Measurements from ENCODE around the gene CREG1.
"Not testable (repeated sequence)": the region's sequence is repeated elsewhere in the genome, so short reads cannot be mapped to it uniquely, and the experiment has no call there.

CREG1 gene

DNA sequence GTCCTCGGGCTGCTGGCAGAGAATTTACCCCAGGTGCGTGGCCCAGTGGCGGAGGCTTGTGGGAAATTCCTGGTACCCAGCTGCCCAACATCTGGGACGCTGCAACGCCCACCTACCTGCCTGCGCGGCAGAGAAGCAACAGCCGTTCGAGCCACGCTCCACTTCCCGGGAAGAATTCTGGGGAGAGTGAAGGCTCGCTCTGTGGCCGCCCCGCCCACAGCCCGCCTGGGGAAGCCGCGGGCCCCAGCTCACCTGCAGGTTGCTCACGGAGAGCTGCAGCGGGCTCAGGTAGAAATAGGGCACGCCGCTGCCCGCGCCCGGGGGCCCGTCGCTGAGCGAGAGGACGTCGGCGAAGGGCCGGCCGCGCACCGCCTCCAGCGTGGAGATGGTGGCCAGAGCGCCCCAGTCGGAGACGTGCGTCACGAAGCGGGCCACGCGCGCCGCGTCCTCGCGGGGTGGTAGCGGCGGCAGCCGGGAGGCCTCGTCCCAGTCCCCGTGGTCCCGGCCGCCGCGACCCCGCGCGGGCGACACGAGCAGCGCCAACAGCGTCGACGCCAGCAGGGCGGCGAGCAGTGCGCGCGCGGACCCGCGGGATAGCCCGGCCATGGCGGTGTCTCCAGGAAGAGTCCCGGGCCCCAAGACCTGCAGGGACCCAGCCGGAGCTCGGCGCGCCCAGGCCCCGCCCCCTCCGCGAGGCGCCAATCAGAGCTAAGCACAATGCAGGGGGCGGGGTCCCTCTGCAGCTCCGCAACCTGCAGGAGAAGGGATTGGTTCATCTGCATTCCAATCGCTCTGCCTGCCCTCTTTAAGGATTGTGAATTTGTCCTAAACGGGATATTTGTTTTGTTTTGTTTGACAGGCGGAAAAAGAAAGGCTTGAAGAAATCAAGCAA, at the start of gene CREG1:
Gene CREG1 (minus strand): TSS at position 627 of the 892 bp plus-strand sequence.
- peak; percentile 85 for DNase-seq (ENCODE audit: low read depth)

DNA sequence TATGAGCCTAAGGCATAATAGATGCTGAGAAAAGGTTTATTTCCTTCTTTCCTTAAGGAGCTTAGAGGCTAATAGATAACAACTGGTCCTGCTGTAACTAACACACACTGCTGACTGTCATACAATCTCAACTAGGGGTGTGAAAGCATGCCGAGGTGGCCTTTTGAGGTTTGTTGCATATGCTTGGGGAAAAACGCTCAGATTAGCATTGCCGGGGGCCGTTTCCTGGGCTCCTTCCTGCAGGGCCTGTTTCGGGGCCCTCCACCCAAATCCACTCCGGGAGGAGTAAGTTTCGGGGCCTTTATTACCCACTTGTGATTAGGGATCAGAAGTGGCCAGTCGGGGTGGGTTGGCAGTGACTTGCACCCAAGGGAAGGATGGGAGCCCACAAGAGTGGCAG, 49.3 kb upstream of the CREG1 start:
- DNase-seq (ENCODE audit: low read depth), result no peak

DNA sequence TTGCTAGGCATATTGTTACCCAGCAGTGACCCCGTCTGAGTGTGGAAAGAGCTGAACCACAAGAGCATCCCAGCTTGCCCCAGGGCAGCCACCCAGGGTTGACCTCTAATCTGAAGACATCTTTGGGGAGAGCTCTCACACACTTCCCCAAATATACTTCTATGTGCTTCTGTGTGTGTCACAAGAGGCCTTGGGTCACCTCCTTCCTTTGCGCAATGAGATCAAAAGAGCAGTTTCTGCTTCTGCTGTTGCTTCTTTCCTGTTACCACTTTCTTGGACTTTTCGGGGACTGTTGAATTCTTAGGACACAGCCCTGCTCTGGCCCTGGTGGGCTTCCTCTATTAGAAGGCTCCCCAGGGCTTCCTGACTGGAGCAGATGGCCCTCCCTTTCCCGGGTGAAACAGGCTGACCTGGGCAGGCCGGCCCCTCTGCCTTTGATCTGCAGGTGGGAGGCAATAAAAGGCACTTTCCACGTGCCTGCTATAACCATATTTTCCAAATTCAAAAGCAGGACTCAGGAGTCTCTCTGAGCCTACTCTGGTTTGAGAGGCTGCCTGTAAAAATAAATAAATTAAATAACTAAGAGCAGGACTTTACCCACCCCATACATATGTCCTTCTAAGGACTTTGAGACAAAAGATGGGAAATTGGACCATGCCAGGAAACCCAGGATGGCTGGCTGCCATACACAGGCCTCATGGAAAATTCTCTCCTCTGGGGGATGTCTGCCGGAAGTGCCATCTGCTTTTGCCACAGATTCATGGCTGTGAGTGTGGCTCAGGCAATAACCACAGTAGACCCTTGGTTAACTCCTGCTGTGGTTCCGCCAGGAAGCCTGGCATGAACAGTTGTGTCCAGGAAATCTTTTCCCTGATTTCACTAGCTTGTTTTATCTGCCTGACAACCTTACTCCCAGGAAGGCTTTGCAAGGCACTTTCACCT, 48.2 kb upstream of the CREG1 start:
- DNase-seq (ENCODE audit: low read depth), result no peak

DNA sequence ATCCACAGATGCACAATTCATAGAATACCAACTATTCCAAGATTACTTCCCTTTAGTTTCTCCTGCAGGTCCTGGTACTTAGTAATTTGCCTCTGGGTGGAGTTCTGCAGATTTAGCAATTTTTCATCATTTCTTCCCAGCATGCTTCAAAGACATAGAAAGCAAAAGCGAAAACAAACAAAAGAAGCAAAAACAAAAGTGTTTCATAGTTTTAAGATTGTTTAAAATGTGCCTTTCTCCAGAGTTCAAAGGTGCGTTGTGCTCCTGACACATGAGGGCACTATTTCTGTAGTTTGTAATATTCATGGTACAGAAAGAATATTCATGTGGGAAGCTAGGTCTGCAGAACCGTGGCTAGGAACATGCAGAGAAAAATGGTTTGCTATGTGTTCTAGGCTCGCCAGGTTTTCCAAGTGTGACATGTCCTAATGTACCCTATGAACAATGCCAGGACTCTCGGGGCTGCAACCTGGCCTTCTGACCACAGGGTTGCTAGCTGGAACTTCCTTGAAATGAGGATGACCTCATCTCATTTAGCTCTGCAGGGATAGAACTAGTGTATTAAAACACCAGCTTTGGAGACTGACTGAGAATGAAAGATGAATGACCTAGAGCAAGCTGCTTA, 46.5 kb upstream of the CREG1 start:
- DNase-seq (ENCODE audit: low read depth), result no peak

DNA sequence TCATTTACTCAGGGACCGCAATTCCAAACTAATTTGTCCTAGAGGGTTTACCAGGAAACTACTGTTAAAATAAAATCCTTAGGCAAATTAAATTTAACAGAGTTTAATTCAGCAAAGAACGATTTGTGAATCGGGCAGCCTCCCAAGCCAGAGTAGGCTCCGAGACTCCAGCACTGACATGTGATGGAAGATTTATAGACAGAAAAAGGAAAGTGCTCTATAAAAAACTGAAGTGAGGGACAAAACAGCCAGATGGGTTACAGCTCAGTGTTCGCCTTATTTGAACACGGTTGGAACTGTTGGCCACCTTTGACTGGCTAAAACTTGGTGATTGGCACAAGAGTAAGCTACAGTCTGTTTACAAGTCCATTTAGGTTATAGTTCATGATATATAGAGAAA, 41.3 kb upstream of the CREG1 start:
- DNase-seq (ENCODE audit: low read depth), result no peak

DNA sequence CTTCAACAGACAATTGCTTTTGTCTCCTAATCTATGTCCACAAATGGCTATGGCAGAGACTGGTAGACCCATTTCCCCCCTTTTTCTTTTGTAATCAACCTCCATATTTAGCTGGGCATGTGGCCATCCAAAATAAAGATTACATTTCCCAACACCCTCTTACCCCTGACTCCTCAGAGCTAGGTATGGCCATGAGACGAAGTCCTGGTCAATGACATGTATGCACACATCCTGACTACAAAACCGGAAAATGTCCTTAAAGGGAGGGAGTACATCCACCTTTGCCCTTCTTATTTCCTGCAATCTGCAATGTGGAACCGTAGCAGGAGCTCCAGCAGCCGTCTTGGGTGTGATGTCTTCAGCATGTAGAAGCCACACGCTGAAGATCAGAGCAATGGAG, 40.3 kb upstream of the CREG1 start:
- no peak for DNase-seq (ENCODE audit: low read depth)

DNA sequence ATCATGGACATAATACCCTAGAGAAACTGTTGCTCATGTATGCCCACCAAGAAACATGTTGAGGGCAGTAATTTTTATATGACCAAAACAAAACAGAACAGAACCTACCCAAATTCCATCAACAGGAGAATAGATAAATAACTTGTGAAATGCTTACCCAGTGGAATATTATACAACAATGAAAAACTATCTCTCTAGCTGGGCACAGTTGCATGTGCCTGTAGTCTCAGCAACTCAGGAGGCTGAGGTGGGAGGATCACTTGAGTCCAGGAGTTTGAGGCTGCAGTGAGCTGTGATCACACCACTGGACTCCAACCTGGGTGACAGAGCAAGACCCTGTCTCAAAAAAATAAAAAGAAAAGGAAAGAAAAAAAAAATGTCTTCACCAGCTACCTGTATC, 38.9 kb upstream of the CREG1 start:
- no peak for DNase-seq (ENCODE audit: low read depth)

DNA sequence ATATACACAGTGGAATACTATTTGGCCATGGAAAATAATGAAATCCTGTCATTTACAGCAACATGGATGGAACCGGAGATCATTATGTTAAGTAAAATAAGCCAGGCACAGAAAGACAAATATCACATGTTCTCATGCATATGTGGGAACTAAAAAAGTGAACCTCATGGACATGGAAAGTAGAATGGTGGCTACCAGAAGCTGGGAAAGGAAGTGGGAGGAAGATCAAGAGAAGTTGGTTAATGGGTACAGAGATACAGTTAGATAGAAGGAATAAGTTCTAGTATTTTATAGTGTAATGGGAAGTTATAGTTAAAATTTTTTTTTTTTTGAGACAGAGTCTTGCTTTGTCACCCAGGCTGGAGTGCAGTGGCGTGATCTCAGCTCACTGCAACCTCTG, 34.8 kb upstream of the CREG1 start:
- DNase-seq (ENCODE audit: low read depth), result no peak

DNA sequence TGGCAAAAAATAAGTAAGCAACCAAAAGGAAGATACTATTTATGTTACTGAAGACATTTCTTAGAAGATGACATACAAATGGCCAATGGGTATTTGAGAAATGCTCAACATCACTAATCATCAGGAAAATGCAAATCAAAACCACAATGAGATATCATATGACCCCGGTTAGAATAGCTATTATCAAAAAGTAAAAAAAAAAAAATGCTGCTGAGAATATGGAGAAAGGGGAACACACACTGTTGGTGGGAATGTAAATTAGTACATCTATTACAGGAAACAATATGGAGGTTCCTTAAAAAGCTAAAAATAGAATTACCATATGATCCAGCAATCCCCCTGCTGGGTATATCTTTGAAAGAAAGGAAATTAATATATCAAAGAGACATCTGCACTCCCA, 34.3 kb upstream of the CREG1 start:
- no peak for DNase-seq (ENCODE audit: low read depth)

DNA sequence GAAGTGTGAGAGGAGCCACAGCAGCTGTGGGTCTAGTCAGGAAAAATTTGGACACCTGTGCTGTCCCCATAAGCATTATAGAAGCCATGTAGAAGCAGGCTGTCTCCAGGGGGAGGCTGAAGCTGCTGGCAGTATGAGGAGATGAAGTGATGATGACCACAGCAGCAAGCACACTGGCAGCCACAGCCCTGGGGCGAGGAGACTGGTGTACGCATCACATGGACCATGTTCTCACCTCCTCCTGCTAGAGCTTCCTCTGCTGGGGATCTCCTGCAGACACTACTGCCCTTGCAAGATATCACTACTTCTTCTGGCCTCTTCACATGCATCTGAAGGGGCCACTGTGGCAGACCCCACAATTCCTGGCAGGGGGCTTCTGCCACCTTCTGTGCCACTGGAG, 33.8 kb upstream of the CREG1 start:
- no peak for DNase-seq (ENCODE audit: low read depth)

DNA sequence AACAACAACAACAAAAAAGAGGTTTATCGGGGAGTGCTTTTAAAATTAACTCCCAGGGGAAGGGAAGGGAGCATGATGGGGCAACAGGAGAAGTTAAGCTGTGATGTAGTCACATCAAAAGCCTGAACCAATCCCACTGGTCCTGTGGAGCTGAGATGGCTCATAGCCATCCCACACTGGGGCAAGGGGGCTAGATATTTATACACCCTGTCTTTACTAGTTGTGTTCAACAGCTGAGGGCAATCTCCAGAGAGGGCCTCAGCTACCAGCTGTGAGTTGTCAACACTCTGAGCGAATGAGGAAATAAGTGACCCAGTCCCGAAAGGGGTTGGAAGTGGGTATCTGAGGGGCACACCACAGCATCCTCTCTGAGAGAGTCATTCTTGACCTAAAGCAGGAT, 31.0 kb upstream of the CREG1 start:
- no peak for DNase-seq (ENCODE audit: low read depth)

DNA sequence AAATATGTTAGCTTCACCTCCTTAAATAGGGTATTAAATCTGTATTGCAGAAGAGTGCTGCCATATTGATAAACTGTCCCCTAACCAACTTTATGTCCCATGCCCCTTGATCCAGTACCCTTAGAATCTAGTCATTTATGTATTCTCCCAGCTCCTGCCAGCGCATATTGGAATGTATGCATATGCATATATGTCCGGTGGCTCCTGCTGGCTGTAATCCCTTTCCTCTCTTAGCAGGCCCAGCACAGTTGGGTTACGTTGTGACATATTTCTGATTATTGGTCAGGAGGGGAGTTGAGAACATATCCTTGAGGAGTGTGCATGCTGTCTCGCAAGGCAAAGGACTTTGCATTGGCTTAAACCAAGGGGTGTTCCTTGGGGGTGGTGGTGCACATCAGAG, 29.2 kb upstream of the CREG1 start:
- no peak for DNase-seq (ENCODE audit: low read depth)

DNA sequence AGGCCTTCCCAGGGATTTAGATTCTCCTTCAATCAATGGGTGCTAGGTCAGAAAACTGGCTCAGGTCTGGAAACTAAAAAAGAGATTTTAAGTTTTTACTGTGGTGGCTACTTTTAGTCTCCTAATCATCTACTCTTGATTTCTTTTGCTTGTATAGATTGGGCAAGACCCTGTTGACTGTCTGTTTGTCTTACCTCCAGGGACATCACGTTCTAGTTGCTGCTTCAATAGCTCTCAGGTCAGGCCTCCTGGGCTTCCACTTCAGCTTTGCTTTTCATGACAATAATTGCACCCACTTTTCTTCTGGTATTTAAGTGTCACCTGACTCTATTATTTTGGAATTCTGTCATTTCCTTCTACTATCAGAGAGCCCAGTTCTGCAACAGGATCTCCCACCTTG, 28.5 kb upstream of the CREG1 start:
- DNase-seq (ENCODE audit: low read depth), result no peak

DNA sequence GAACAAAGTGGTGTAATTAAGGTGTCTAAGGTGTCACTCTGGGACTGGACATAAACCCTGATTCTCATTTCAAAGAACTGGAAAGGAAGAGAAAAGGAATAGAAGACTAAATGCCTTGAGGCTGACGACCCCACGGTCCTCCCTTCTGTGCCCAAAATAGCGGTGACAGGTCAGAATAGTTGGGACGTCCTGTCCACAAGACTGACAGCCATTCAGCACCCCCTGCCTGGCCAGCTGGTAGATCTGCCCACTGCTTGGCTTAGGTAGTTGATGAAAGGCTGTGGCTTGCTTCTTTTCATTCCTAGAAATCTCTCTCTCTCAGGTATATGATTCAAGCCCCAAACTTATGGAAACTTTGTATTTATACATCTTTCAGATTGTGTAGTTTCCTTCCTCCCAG, 26.4 kb upstream of the CREG1 start:
- no peak for DNase-seq (ENCODE audit: low read depth)

DNA sequence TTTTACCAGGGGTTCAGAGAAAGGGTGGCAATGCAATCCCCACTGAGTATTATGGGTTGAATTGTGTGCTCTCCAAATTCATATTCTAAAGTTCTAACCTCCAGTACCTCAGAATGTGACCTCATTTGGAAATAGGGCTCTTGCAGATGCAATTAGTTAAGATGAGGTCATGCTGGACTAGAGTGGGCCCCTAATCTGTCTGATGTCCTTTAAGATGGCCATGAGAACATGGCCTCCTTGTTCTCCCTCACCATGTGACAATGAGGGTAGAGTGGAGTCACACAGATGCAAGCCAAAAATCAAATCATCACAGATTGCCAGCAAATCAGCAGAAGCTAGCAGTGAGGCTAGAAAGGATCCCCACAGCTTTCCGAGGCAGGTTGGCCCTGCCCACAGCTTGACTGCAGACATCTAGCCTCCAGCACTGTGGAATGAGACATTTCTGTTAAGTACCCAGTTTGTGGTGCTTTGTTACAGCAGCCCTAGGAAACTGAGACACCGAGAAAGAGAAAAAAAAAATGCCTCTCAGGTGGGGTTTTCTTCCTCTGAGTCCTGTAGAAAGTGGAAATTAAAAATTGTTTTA, 25.5 kb upstream of the CREG1 start:
- no peak for DNase-seq (ENCODE audit: low read depth)

DNA sequence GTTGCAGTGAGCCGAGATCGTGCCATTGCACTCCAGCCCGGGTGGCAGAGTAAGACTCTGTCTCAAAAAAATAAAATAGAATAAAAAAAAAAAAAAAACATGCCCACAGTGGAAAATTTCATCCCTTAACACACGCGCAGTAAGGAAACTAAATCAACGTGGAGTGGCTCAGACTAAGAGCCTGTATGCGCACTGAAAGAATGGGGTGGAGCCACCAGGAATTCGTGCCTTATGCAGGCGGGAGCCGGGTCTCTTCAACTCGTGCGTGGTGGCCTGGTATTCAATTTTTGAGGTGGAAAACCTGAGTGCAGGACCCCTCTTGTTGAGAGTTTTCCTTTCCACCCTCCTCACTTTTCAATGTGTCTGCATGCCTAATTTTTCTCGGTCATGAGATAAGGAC, 22.1 kb upstream of the CREG1 start:
- DNase-seq (ENCODE audit: low read depth), result no peak

DNA sequence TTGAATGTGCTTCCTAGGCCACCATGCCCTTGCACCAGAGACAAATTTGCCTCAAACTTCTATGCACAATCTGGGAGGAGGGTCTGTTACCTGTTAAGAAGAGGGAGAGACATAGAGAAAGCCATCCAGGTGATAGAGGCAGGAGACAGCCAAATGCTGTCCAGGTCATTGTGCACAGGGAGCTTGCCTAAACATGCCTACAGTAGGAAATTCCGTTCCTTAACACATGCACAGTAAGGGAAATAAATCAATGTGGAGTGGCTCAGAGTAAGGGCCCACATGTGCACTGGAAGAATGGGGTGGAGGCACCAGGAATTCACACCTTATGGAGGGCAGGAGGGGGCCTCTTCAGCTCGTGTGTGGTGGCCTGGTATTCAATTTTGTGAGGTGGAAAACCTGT, 19.5 kb upstream of the CREG1 start:
- no peak for DNase-seq (ENCODE audit: low read depth)

DNA sequence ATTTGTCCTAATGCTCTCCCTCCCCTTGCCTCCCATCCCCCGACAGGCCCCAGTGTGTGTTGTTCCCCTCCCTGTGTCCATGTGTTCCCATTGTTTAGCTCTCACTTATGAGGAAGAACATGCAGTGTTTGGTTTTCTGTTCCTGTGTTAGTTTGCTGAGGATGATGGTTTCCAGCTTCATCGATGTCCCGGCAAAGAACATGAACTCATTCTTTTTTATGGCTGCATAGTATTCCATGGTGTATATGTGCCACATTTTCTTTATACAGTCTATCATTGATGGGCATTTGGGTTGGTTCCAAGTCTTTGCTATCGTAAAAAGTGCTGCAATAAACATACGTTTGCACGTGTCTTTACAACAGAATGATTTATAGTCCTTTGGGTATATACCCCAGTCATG, 17.1 kb upstream of the CREG1 start:
- not testable (repeated sequence) for DNase-seq (ENCODE audit: low read depth)

DNA sequence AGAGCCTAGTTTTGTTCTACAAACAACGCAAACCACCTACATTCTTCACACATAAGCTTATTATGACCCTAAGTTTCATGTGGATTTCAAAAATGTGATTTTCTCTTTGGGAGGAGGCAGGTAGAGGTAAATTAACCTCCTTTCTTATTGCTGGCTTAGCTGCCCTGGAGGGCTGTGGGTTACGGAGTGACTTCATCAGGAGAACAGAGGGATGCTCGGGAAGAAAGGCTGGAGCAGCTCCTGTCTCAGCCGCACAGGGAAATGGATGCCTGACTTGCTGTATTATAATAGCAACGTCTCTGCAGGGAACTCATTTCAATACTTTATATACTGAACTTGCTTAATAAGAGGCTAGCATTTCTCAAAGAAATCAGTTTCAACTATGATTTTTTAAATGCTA, 14.1 kb upstream of the CREG1 start:
- DNase-seq (ENCODE audit: low read depth), result no peak

DNA sequence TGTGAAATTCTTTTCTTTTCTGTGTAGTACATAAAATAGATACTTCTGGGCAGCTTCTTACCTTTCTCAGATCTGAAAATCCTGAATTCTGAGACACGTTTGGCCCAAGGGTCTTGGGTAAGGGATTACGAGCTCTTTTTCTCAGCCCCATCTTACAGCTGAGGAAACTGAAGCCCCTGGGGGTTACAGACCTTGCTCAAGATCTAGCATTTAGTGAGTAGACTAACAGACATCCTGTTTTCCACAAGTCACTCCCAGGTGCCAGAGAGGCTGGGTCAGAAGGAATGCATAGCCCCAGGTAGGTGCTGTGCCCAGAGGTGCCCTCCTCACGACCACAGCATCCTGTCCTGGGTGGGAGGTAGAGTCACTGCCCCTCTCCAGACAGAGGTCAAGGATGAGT, 13.2 kb upstream of the CREG1 start:
- DNase-seq (ENCODE audit: low read depth), result no peak

DNA sequence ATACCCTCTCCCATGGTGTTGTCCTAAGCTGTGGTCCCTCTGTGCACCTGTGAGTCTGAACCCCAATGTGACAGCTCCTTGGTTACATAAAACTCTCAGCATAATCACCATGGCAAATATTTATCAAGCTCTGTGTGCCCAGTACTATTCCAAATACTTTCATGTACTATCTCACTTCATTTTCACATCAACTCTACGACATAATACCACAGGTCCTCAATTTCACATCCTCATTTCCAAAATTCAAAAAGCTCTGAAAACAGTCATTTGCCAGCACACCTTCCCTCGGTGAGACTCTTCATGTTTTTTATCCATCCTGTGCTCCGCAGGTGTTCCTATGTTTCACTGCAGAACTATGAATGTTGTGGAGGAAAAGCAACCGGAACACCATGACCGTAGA, 12.4 kb upstream of the CREG1 start:
- no peak for DNase-seq (ENCODE audit: low read depth)

DNA sequence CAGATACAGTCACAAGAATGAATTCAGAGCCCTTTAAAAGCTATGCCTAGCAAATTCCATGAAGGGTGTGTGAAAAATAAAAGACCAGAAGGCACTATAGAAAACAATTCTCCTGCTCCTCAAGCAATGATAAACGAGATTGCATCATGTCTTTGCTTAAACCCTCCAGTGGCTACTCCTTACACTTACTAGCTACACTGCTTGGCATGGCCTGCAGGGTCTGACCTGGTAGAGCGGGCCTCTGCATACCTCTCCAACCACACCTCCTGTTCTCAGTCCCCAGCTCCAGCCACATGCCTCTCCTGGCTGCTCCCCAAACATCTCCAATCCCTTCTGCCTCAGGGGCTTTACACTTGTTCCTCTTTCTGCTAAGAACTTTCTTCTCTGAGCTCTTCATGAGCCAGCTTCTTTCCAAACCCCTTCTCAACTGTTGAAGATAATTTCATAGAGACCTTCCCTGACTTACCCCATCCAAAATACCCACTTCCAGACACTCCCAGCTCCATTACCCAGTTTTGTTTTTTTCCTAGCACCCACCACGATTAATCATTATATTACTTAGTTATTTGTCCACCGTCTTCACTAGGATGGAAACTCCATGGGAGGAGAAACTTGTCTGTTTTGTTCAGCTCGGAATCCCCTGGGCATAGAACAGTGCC, 11.2 kb upstream of the CREG1 start:
- DNase-seq (ENCODE audit: low read depth), result no peak
